ENCODE measurements around the gene TMEM213.
"Not testable (repeated sequence)": the region's sequence is repeated elsewhere in the genome, so short reads cannot be mapped to it uniquely, and the experiment has no call there.

Gene TMEM213

GRCh38 chr7:138797046-138797445 lies 748 bp upstream of the TMEM213 start:
- not testable (repeated sequence) for DNase-seq (ENCODE audit: low spot score)

GRCh38 chr7:138798836-138799235 lies 1.0 kb downstream of the TMEM213 start:
- no peak for DNase-seq (ENCODE audit: low spot score)

- DNase-seq (ENCODE audit: low spot score): no peak
These were observed 1.7 kb downstream of the TMEM213 start for GRCh38 chr7:138799336-138800000.

- DNase-seq (ENCODE audit: low spot score): no peak
These were observed 3.5 kb downstream of the TMEM213 start for GRCh38 chr7:138801256-138801655.

GRCh38 chr7:138802706-138803105 lies 4.9 kb downstream of the TMEM213 start:
- DNase-seq (ENCODE audit: low spot score): no peak

- no peak for DNase-seq (ENCODE audit: low spot score)
These were observed 6.8 kb downstream of the TMEM213 start for GRCh38 chr7:138804618-138805017.

GRCh38 chr7:138809346-138809745 lies 11.6 kb downstream of the TMEM213 start:
- no peak for DNase-seq (ENCODE audit: low spot score)

GRCh38 chr7:138811327-138811726 lies 13.5 kb downstream of the TMEM213 start:
- not testable (repeated sequence) for DNase-seq (ENCODE audit: low spot score)

- no peak for DNase-seq (ENCODE audit: low spot score)
These were observed 16.2 kb downstream of the TMEM213 start for GRCh38 chr7:138813945-138814344.

- DNase-seq (ENCODE audit: low spot score): no peak
These were observed 17.1 kb downstream of the TMEM213 start for GRCh38 chr7:138814816-138815332.

GRCh38 chr7:138816650-138817049 lies 18.9 kb downstream of the TMEM213 start:
- DNase-seq (ENCODE audit: low spot score): no peak

GRCh38 chr7:138819625-138820024 lies 21.8 kb downstream of the TMEM213 start:
- DNase-seq (ENCODE audit: low spot score): no peak

GRCh38 chr7:138821912-138822311 lies 24.1 kb downstream of the TMEM213 start:
- no peak for DNase-seq (ENCODE audit: low spot score)

- no peak for DNase-seq (ENCODE audit: low spot score)
These were observed 25.2 kb downstream of the TMEM213 start for GRCh38 chr7:138822867-138823535.

GRCh38 chr7:138825049-138825721 lies 27.4 kb downstream of the TMEM213 start:
- DNase-seq (ENCODE audit: low spot score): no peak

GRCh38 chr7:138828302-138828701 lies 30.5 kb downstream of the TMEM213 start:
- no peak for DNase-seq (ENCODE audit: low spot score)

GRCh38 chr7:138829335-138829734 lies 31.5 kb downstream of the TMEM213 start:
- DNase-seq (ENCODE audit: low spot score): no peak

- DNase-seq (ENCODE audit: low spot score): no peak
These were observed 35.2 kb downstream of the TMEM213 start for GRCh38 chr7:138832966-138833365.

- DNase-seq (ENCODE audit: low spot score): peak; percentile 73
These were observed 35.8 kb downstream of the TMEM213 start for GRCh38 chr7:138833596-138833995.

- DNase-seq (ENCODE audit: low spot score): no peak
These were observed 36.8 kb downstream of the TMEM213 start for GRCh38 chr7:138834583-138834982.

GRCh38 chr7:138835087-138835486 lies 37.3 kb downstream of the TMEM213 start:
- no peak for DNase-seq (ENCODE audit: low spot score)

- DNase-seq (ENCODE audit: low spot score): no peak
These were observed 39.8 kb downstream of the TMEM213 start for GRCh38 chr7:138837627-138838026.

- no peak for DNase-seq (ENCODE audit: low spot score)
These were observed 40.4 kb downstream of the TMEM213 start for GRCh38 chr7:138838166-138838565.

Measured in COLO829 (cell line).